HCT116 (cell line): ENCODE measurements around the gene MAST4. TPM values are rescaled to one million over a fixed set of nuclear protein-coding genes. Genes with fewer than 3 reads are reported as not detected.

Source experiments
- ATAC-seq: fragments of 200-7000 bp; cut with Tn5 transposase; 2 replicates; pipeline ENCODE4 v1.9.1; 2020; ENCODE audit warnings: mild to moderate bottlenecking, moderate library complexity
- BruUV-seq: library from RNA; stranded (reverse); fragments of 400-500 nt; replicated peaks from 2 replicates; lab custom pipeline; 2021; lab: Mats Ljungman, UMichigan
- CTCF ChIA-PET: fragments of 300-600 bp; sonication (Branson Sonifier 250); formaldehyde crosslinking; loops from one replicate; lab custom pipeline; 2021; ENCODE audit warnings: antibody characterized with exemption; lab: Charles Lee
- POLR2A ChIA-PET: fragments of 300-600, 350-600 bp; sonication (Branson Sonifier 250); formaldehyde crosslinking; loops from one replicate; lab custom pipeline; 2021; ENCODE audit warnings: antibody characterized with exemption; lab: Charles Lee
- RAD21 ChIA-PET, 2 experiments: fragments of 300-600 bp; sonication (Branson Sonifier 250); formaldehyde crosslinking; loops; one replicate each; lab custom pipeline; 2023; ENCODE audit warnings: low total read pairs in 2 of 2; ENCODE audit not compliant: uncharacterized antibody in 2 of 2, unreplicated experiment in 2 of 2, low non-redundant PET in 1 of 2; lab: Charles Lee
- DNase-seq: peaks from one replicate; pipeline ENCODE4 v3.0.0-alpha.2; 2010; ENCODE audit warnings: low read depth, low spot score
- H2AFZ ChIP-seq: fragments of 200-600 bp; shearing (Covaris generic), sonication (generic); 2 replicates; pipeline ENCODE4 v1.6.1; 2017; ENCODE audit warnings: low read depth, mixed run types, mixed read lengths, antibody characterized with exemption, low read length; ENCODE audit not compliant: poor library complexity, severe bottlenecking
- H3K27ac ChIP-seq: 2 replicates; pipeline ENCODE4 v1.5.1; 2012; ENCODE audit warnings: low read depth, low read length
- H3K27me3 ChIP-seq: fragments of 200-600 bp; sonication (generic); 2 replicates; pipeline ENCODE4 v1.6.1; 2016; ENCODE audit warnings: mixed run types, low read length, mixed read lengths; ENCODE audit not compliant: insufficient read depth
- H3K36me3 ChIP-seq, 2 experiments: fragments of 200-500 bp in 1 of 2; fragments of 200-600 bp in 1 of 2; sonication (Bioruptor generic) in 1 of 2; sonication (generic) in 1 of 2; 2 replicates each; pipeline versions ENCODE4 v1.5.1 to v1.6.1; 2014 to 2016; ENCODE audit warnings: low read length in 2 of 2, inconsistent platforms in 1 of 2, mixed read lengths in 1 of 2, mixed run types in 1 of 2; ENCODE audit not compliant: insufficient read depth in 2 of 2, control insufficient read depth in 1 of 2
- H3K4me1 ChIP-seq, 2 experiments: fragments of 200-600 bp in 1 of 2; sonication (generic) in 1 of 2; 2 replicates each; pipeline versions ENCODE4 v1.5.1 to v1.6.1; 2012 to 2017; ENCODE audit warnings: low read length in 2 of 2, inconsistent platforms in 1 of 2, mild to moderate bottlenecking in 1 of 2, mixed read lengths in 1 of 2, mixed run types in 1 of 2, moderate library complexity in 1 of 2; ENCODE audit not compliant: insufficient read depth in 2 of 2, control insufficient read depth in 1 of 2
- H3K4me2 ChIP-seq: fragments of 200-600 bp; sonication (generic); 2 replicates; pipeline ENCODE4 v1.6.1; 2017; ENCODE audit warnings: mixed run types, low read length, mixed read lengths
- H3K4me3 ChIP-seq, 2 experiments: fragments of 200-600 bp in 1 of 2; sonication (generic) in 1 of 2; replicated peaks in 1 of 2; 2 replicates each; pipeline ENCODE4 v1.5.1; 2011 to 2016; ENCODE audit warnings: low read length in 2 of 2, control low read depth in 1 of 2, low read depth in 1 of 2, mild to moderate bottlenecking in 1 of 2, mixed read lengths in 1 of 2, mixed run types in 1 of 2
- H3K79me2 ChIP-seq: fragments of 200-600 bp; sonication (generic); 2 replicates; pipeline ENCODE4 v1.6.1; 2017; ENCODE audit warnings: mild to moderate bottlenecking, mixed run types, low read length, moderate library complexity, mixed read lengths; ENCODE audit not compliant: insufficient read depth
- H3K9ac ChIP-seq: fragments of 200-600 bp; sonication (generic); 2 replicates; pipeline ENCODE4 v1.6.1; 2016; ENCODE audit warnings: low read length, mixed read lengths
- H3K9me2 ChIP-seq: fragments of 200-600 bp; sonication (generic), shearing (Covaris generic); 2 replicates; pipeline ENCODE4 v1.6.1; 2017; ENCODE audit warnings: mixed run types, mild to moderate bottlenecking, moderate library complexity; ENCODE audit not compliant: insufficient read depth
- H3K9me3 ChIP-seq, 2 experiments: fragments of 200-500 bp in 1 of 2; fragments of 200-600 bp in 1 of 2; sonication (Bioruptor generic) in 1 of 2; sonication (generic) in 1 of 2; 2 replicates each; pipeline ENCODE4 v1.6.1; 2014 to 2017; ENCODE audit warnings: low read length in 2 of 2, mixed read lengths in 2 of 2, inconsistent platforms in 1 of 2, low read depth in 1 of 2, mild to moderate bottlenecking in 1 of 2, mixed run types in 1 of 2, moderate library complexity in 1 of 2; ENCODE audit not compliant: control insufficient read depth in 1 of 2, insufficient read depth in 1 of 2
- H4K20me1 ChIP-seq: fragments of 200-600 bp; sonication (generic), shearing (Covaris generic); 2 replicates; pipeline ENCODE4 v1.6.1; 2017; ENCODE audit warnings: mixed run types, mild to moderate bottlenecking, moderate library complexity; ENCODE audit not compliant: insufficient read depth
- SP1 ChIP-seq: IDR thresholded peaks from 2 replicates; pipeline ENCODE4 v1.6.1; 2012; ENCODE audit warnings: low read depth
- SRF ChIP-seq: IDR thresholded peaks from 2 replicates; pipeline ENCODE4 v1.6.1; 2012; ENCODE audit warnings: low read depth
- ZFX ChIP-seq: fragments of 450-650 bp; IDR thresholded peaks from 2 replicates; pipeline ENCODE4 v1.6.1; 2017
- intact Hi-C: fragments of 100-400 bp; cut with micrococcal nuclease; formaldehyde crosslinking; loops from 2 replicates; pipeline ENCODE4 v1.10.0; 2022
- total RNA-seq: library from RNA; stranded (reverse); gene quantifications from one replicate; pipeline ENCODE4 v1.2.1, GENCODE V29; 2021; ENCODE audit not compliant: unreplicated experiment
- TF ChIP-seq, protein P1 (sequence below): IDR thresholded peaks from 2 replicates; pipeline ENCODE4 v1.6.1; 2012
- TF ChIP-seq, protein P2 (sequence below): IDR thresholded peaks from 2 replicates; pipeline ENCODE4 v1.6.1; 2012; ENCODE audit warnings: low read depth
- TF ChIP-seq, protein P3 (sequence below): IDR thresholded peaks from 2 replicates; pipeline ENCODE4 v1.6.1; 2011; ENCODE audit warnings: mild to moderate bottlenecking, low read length, moderate library complexity; ENCODE audit not compliant: insufficient replicate concordance; ENCODE audit errors: extremely low read depth

MAST4 gene
- total RNA-seq, 1 experiment from 2014 or later, result 1.1 TPM

DNA sequence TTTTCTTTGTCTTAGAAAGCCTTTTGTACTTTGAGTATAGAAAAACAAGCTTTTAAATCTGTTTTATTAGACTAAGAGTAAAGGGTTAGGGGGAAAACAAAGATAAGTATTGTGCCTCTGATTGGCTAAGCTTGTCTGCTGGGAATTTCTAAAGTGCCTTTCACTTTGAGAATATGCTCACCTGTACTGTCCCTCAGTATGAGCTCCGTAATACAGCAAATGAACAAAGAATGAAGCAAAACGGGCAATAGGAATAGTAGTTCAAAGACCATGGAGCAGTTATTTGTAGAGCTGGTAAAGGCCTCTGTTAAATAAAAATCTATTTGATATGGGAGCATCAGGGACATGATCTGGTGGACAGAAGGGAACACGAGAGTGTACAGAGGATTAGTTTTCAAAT, 277.8 kb downstream of the MAST4 start:
- Histone ChIP-seq H3K9ac (no peak overlapping the region), H3K27me3 (peaks cover 23% of the 10 kb centered on the region; the same call in 1 of the 2 replicates), H4K20me1 (no peaks in the 10 kb centered on the region), H3K4me3 (no peak overlapping the region), H2AFZ (no peak overlapping the region), H3K9me2 (no peaks in the 10 kb centered on the region), H3K79me2 (no peaks in the 10 kb centered on the region), H3K9me3 (no peaks in the 10 kb centered on the region), H3K27ac (no peak overlapping the region), H3K4me2 (no peak overlapping the region), H3K4me1 (no peaks in the 10 kb centered on the region), H3K36me3 (no peaks in the 10 kb centered on the region)
- ChIA-PET CTCF (interaction anchor here (1.2 kb wide), 1 partner anchor 9 kb away, joined by 3 read pairs; no protein-coding TSS in a partner anchor), RAD21 (no interaction called here), POLR2A (no interaction called here)
- BruUV-seq, result no TSS peak
- DNase-seq (no peak), ATAC-seq (no peak)
- TF ChIP-seq SRF, result no peak
- no peak for TF ChIP-seq ZFX
- TF ChIP-seq, protein P1, sequence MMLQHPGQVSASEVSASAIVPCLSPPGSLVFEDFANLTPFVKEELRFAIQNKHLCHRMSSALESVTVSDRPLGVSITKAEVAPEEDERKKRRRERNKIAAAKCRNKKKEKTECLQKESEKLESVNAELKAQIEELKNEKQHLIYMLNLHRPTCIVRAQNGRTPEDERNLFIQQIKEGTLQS, result no peak
- no peak for TF ChIP-seq SP1
- TF ChIP-seq, protein P2, sequence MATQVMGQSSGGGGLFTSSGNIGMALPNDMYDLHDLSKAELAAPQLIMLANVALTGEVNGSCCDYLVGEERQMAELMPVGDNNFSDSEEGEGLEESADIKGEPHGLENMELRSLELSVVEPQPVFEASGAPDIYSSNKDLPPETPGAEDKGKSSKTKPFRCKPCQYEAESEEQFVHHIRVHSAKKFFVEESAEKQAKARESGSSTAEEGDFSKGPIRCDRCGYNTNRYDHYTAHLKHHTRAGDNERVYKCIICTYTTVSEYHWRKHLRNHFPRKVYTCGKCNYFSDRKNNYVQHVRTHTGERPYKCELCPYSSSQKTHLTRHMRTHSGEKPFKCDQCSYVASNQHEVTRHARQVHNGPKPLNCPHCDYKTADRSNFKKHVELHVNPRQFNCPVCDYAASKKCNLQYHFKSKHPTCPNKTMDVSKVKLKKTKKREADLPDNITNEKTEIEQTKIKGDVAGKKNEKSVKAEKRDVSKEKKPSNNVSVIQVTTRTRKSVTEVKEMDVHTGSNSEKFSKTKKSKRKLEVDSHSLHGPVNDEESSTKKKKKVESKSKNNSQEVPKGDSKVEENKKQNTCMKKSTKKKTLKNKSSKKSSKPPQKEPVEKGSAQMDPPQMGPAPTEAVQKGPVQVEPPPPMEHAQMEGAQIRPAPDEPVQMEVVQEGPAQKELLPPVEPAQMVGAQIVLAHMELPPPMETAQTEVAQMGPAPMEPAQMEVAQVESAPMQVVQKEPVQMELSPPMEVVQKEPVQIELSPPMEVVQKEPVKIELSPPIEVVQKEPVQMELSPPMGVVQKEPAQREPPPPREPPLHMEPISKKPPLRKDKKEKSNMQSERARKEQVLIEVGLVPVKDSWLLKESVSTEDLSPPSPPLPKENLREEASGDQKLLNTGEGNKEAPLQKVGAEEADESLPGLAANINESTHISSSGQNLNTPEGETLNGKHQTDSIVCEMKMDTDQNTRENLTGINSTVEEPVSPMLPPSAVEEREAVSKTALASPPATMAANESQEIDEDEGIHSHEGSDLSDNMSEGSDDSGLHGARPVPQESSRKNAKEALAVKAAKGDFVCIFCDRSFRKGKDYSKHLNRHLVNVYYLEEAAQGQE, result no peak
- TF ChIP-seq, protein P3, sequence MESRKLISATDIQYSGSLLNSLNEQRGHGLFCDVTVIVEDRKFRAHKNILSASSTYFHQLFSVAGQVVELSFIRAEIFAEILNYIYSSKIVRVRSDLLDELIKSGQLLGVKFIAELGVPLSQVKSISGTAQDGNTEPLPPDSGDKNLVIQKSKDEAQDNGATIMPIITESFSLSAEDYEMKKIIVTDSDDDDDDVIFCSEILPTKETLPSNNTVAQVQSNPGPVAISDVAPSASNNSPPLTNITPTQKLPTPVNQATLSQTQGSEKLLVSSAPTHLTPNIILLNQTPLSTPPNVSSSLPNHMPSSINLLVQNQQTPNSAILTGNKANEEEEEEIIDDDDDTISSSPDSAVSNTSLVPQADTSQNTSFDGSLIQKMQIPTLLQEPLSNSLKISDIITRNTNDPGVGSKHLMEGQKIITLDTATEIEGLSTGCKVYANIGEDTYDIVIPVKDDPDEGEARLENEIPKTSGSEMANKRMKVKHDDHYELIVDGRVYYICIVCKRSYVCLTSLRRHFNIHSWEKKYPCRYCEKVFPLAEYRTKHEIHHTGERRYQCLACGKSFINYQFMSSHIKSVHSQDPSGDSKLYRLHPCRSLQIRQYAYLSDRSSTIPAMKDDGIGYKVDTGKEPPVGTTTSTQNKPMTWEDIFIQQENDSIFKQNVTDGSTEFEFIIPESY, result no peak
- intact Hi-C loops, result no loop called here
